ENCODE results near the gene WNT3A. TPM values are rescaled to one million over a fixed set of nuclear protein-coding genes. Genes with fewer than 3 reads are reported as not detected.

The WNT3A gene
- total RNA-seq, 1 donor from 2014 or later: 10.1 TPM

- Histone ChIP-seq H3K27ac (no peak overlapping the region), H3K4me1 (peaks cover 21% of the 10 kb centered on the region), H3K9me3 (no peaks in the 10 kb centered on the region), H3K4me3 (no peak overlapping the region), H3K27me3 (no peaks in the 10 kb centered on the region), H3K36me3 (peaks cover 55% of the 10 kb centered on the region)
- ATAC-seq: no peak
- DNase-seq: no peak
- intact Hi-C loops (cut with DNase I): no loop called here
- no peak for TF ChIP-seq CTCF (IDR thresholded peaks at IDR 0.05)
Measured at GRCh38 chr1:228100822-228101613, 94.2 kb downstream of the WNT3A start.

- peak overlapping the region; percentile 89 for H3K27ac ChIP-seq
- intact Hi-C loops (cut with DNase I): no loop called here
- DNase-seq: no peak
- peaks cover 15% of the 10 kb centered on the region for H3K4me1 ChIP-seq
- H3K9me3 ChIP-seq: no peaks in the 10 kb centered on the region
- no peak for TF ChIP-seq CTCF (IDR thresholded peaks at IDR 0.05)
- peaks cover 55% of the 10 kb centered on the region for H3K36me3 ChIP-seq
- H3K4me3 ChIP-seq: peak overlapping the region; percentile 89
- no peaks in the 10 kb centered on the region for H3K27me3 ChIP-seq
- no peak for ATAC-seq
Measured at GRCh38 chr1:228101614-228101993, 94.8 kb downstream of the WNT3A start.

- TF ChIP-seq CTCF (IDR thresholded peaks at IDR 0.05): peak; percentile 18
- Histone ChIP-seq H3K9me3 (no peaks in the 10 kb centered on the region), H3K4me3 (peak overlapping the region; percentile 89), H3K36me3 (peaks cover 55% of the 10 kb centered on the region), H3K27me3 (no peaks in the 10 kb centered on the region), H3K4me1 (peaks cover 15% of the 10 kb centered on the region), H3K27ac (peak overlapping the region; percentile 89)
- ATAC-seq: peak; percentile 45
- peak; percentile 81 for DNase-seq
- intact Hi-C loops (cut with DNase I): no loop called here
Measured at GRCh38 chr1:228101994-228102790, 95.4 kb downstream of the WNT3A start.

GRCh38 chr1:228102791-228103620, 96.2 kb downstream of the WNT3A start, which contains the start of gene C1orf35:
Gene C1orf35, minus strand, starts transcription at chr1:228103325. Its CDS starts 98 bp downstream, at chr1:228103227.
- intact Hi-C loops (cut with DNase I): no loop called here
- Histone ChIP-seq H3K27me3 (no peaks in the 10 kb centered on the region), H3K4me3 (peak within 1 kb of the TSS; percentile 89), H3K36me3 (peaks cover 52% of the 10 kb centered on the region), H3K9me3 (no peaks in the 10 kb centered on the region), H3K4me1 (peaks cover 19% of the 10 kb centered on the region), H3K27ac (peak within 1 kb of the TSS; percentile 89)
- no peak for TF ChIP-seq CTCF (IDR thresholded peaks at IDR 0.05)
- DNase-seq (peak; percentile 97), ATAC-seq (peak; percentile 90)

GRCh38 chr1:228104526-228105269, 97.9 kb downstream of the WNT3A start:
- H3K4me1 ChIP-seq: peaks cover 27% of the 10 kb centered on the region
- H3K36me3 ChIP-seq: peaks cover 35% of the 10 kb centered on the region
- intact Hi-C loops (cut with DNase I): no loop called here
- no peaks in the 10 kb centered on the region for H3K9me3 ChIP-seq
- H3K27ac ChIP-seq: no peak overlapping the region
- ATAC-seq (no peak), DNase-seq (no peak)
- H3K4me3 ChIP-seq: no peak overlapping the region
- H3K27me3 ChIP-seq: no peaks in the 10 kb centered on the region
- no peak for TF ChIP-seq CTCF (IDR thresholded peaks at IDR 0.05)

All from upper lobe of right lung (tissue), 1 donor.